PC-3 (cell line): Measurements from ENCODE around the gene UBE2S. TPM values are rescaled to one million over a fixed set of nuclear protein-coding genes. Genes with fewer than 3 reads are reported as not detected.

Source experiments
- ATAC-seq: fragments of 200-7000 bp; cut with Tn5 transposase; 2 replicates; pipeline ENCODE4 v1.9.1; 2020; ENCODE audit warnings: mild to moderate bottlenecking, moderate library complexity
- BruUV-seq: library from RNA; stranded (reverse); fragments of 400-500 nt; replicated peaks from 2 replicates; lab custom pipeline; 2021; lab: Mats Ljungman, UMichigan
- CTCF ChIA-PET: fragments of 300-600 bp; sonication (Branson Sonifier 250); formaldehyde crosslinking; loops from one replicate; lab custom pipeline; 2022; ENCODE audit warnings: antibody characterized with exemption; lab: Charles Lee
- POLR2A ChIA-PET: fragments of 300-600 bp; sonication (Branson Sonifier 250); formaldehyde crosslinking; loops from one replicate; lab custom pipeline; 2022; ENCODE audit warnings: antibody characterized with exemption; ENCODE audit not compliant: unreplicated experiment; lab: Charles Lee
- DNase-seq: peaks from one replicate; pipeline ENCODE4 v3.0.0-alpha.2; 2015
- H2AFZ ChIP-seq: fragments of 300-600 bp; sonication (generic); 2 replicates; pipeline ENCODE4 v1.6.0; 2016; ENCODE audit warnings: antibody characterized with exemption, low read length
- H3F3A ChIP-seq: fragments of 300-600 bp; sonication (generic); one replicate; pipeline ENCODE4 v1.6.0; 2017; ENCODE audit warnings: antibody characterized with exemption, low read length, control low read depth, mild to moderate bottlenecking; ENCODE audit not compliant: unreplicated experiment
- H3K27ac ChIP-seq: fragments of 300-600 bp; sonication (generic); 2 replicates; pipeline ENCODE4 v1.5.1; 2016; ENCODE audit warnings: mild to moderate bottlenecking, low read length
- H3K27me3 ChIP-seq: fragments of 300-600 bp; sonication (generic); 2 replicates; pipeline ENCODE4 v1.6.1; 2016; ENCODE audit warnings: low read length, mixed read lengths
- H3K36me3 ChIP-seq: fragments of 300-600 bp; sonication (generic); 2 replicates; pipeline ENCODE4 v1.6.1; 2016; ENCODE audit warnings: low read depth, mixed run types, low read length, mixed read lengths
- H3K4me1 ChIP-seq: fragments of 300-600 bp; sonication (generic); 2 replicates; pipeline ENCODE4 v1.5.1; 2016; ENCODE audit warnings: low read length; ENCODE audit not compliant: insufficient read depth
- H3K4me2 ChIP-seq: fragments of 300-600 bp; sonication (generic); 2 replicates; pipeline ENCODE4 v1.6.0; 2016; ENCODE audit warnings: low read length
- H3K4me3 ChIP-seq: fragments of 300-600 bp; sonication (generic); 2 replicates; pipeline ENCODE4 v1.5.1; 2016; ENCODE audit warnings: mild to moderate bottlenecking, low read length, mixed read lengths
- H3K79me2 ChIP-seq: fragments of 300-600 bp; sonication (generic); 2 replicates; pipeline ENCODE4 v1.6.1; 2017; ENCODE audit warnings: low read length, mixed read lengths
- H3K9ac ChIP-seq: fragments of 300-600 bp; sonication (generic); 2 replicates; pipeline ENCODE4 v1.6.0; 2016; ENCODE audit warnings: mild to moderate bottlenecking, low read length
- H3K9me2 ChIP-seq: fragments of 300-600 bp; sonication (generic); replicated peaks from 2 replicates; pipeline ENCODE4 v1.6.1; 2016; ENCODE audit warnings: mixed run types, low read length, mixed read lengths
- H3K9me3 ChIP-seq: fragments of 300-600 bp; sonication (generic); 2 replicates; pipeline ENCODE4 v1.6.1; 2016; ENCODE audit warnings: low read length, mixed read lengths
- H4K20me1 ChIP-seq: fragments of 300-600 bp; sonication (generic); 2 replicates; pipeline ENCODE4 v1.6.1; 2016; ENCODE audit warnings: low read length, mixed read lengths
- EZH2 ChIP-seq: fragments of 300-600 bp; sonication (generic); IDR thresholded peaks from one replicate; pipeline ENCODE4 v1.6.1; 2017; ENCODE audit warnings: antibody characterized with exemption, mild to moderate bottlenecking, low read length; ENCODE audit not compliant: unreplicated experiment
- EZH2phosphoT487 ChIP-seq: fragments of 300-600 bp; sonication (generic); IDR thresholded peaks from 2 replicates; pipeline ENCODE4 v1.6.1; 2018; ENCODE audit warnings: mild to moderate bottlenecking, antibody characterized with exemption, low read length, borderline replicate concordance
- intact Hi-C: fragments of 100-400 bp; cut with micrococcal nuclease; formaldehyde crosslinking; loops from 2 replicates; pipeline ENCODE4 v1.9.0; 2023
- total RNA-seq: library from RNA; depleted of rRNA; stranded (reverse); fragments of >200 nt; gene quantifications from 2 replicates; pipeline ENCODE4 v1.2.3, GENCODE V29; 2014
- TF ChIP-seq, protein P1 (sequence below): fragments of 300-600 bp; sonication (generic); conservative IDR thresholded peaks from 2 replicates; pipeline ENCODE4 v1.5.1; 2017; ENCODE audit warnings: antibody characterized with exemption, low read depth, mild to moderate bottlenecking, low read length

UBE2S gene
- total RNA-seq, 1 experiment from 2014 or later = 2,245 TPM

DNA sequence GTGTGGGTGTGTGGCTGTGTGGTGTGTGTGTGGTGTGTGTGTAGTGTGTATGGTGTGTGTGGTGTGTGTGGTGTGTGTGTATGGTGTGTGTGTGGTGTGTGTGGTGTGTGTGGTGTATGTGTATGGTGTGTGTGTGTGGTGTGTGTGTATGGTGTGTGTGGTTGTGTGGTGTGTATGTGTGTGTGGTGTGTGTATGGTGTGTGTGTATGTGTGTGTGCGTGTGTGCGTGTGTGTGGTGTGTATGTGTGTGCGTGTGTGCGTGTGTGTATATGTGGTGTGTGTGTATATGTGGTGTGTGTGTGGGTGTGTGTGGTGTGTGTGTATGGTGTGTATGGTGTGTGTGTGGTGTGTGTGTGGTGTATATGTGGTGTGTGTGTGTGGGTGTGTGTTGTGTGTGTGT lies 27.4 kb upstream of the UBE2S start:
- ChIA-PET CTCF (no interaction called here), POLR2A (no interaction called here)
- no peaks in the 10 kb centered on the region for H3F3A ChIP-seq
- TF ChIP-seq, protein P1, sequence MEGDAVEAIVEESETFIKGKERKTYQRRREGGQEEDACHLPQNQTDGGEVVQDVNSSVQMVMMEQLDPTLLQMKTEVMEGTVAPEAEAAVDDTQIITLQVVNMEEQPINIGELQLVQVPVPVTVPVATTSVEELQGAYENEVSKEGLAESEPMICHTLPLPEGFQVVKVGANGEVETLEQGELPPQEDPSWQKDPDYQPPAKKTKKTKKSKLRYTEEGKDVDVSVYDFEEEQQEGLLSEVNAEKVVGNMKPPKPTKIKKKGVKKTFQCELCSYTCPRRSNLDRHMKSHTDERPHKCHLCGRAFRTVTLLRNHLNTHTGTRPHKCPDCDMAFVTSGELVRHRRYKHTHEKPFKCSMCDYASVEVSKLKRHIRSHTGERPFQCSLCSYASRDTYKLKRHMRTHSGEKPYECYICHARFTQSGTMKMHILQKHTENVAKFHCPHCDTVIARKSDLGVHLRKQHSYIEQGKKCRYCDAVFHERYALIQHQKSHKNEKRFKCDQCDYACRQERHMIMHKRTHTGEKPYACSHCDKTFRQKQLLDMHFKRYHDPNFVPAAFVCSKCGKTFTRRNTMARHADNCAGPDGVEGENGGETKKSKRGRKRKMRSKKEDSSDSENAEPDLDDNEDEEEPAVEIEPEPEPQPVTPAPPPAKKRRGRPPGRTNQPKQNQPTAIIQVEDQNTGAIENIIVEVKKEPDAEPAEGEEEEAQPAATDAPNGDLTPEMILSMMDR = no peak
- TF ChIP-seq EZH2phosphoT487 (no peak), EZH2 (no peak)
- H3K79me2 ChIP-seq = no peaks in the 10 kb centered on the region
- ATAC-seq (no peak), DNase-seq (no peak)
- no peak overlapping the region for H3K9ac ChIP-seq
- H3K27ac ChIP-seq = no peak overlapping the region
- H3K4me2 ChIP-seq = no peak overlapping the region
- no peaks in the 10 kb centered on the region for H3K9me3 ChIP-seq
- intact Hi-C loops = no loop called here
- no peak overlapping the region for H2AFZ ChIP-seq
- H3K36me3 ChIP-seq = no peaks in the 10 kb centered on the region
- no peaks in the 10 kb centered on the region for H3K27me3 ChIP-seq
- BruUV-seq = no TSS peak
- no peak overlapping the region for H3K4me3 ChIP-seq
- H3K9me2 ChIP-seq = no peaks in the 10 kb centered on the region
- H4K20me1 ChIP-seq = no peaks in the 10 kb centered on the region; the same call in 1 of the 2 replicates
- no peaks in the 10 kb centered on the region for H3K4me1 ChIP-seq

DNA sequence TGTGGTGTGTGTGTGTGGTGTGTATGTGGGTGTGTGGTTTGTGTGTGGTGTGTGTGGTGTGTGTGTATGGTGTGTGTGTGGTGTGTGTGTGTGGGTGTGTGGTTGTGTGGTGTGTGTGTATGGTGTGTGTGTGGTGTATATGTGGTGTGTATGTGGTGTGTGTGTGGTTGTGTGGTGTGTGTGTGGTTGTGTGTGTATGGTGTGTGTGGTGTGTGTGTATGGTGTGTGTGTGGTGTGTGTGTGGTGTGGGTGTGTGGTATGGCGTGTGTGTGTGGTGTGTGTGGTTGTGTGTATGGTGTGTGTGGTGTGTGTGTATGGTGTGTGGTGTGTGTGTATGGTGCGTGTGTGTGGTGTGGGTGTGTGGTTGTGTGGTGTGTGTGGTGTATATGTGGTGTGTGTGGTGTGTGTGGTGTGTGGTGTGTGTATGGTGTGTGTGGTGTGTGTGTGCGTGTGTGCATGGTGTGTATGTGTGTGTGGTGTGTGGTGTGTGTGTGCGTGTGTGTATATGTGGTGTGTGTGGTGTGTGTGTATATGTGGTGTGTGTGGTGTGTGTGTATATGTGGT lies 26.9 kb upstream of the UBE2S start:
- intact Hi-C loops = no loop called here
- ChIA-PET CTCF (no interaction called here), POLR2A (no interaction called here)
- Histone ChIP-seq H3K79me2 (no peaks in the 10 kb centered on the region), H3K36me3 (no peaks in the 10 kb centered on the region), H4K20me1 (no peaks in the 10 kb centered on the region; the same call in 1 of the 2 replicates), H3K4me1 (no peaks in the 10 kb centered on the region), H3K4me2 (no peak overlapping the region), H2AFZ (no peak overlapping the region), H3K9me3 (no peaks in the 10 kb centered on the region), H3F3A (no peaks in the 10 kb centered on the region), H3K27ac (no peak overlapping the region), H3K27me3 (no peaks in the 10 kb centered on the region), H3K9me2 (no peaks in the 10 kb centered on the region), H3K4me3 (no peak overlapping the region), H3K9ac (no peak overlapping the region)
- BruUV-seq = no TSS peak
- TF ChIP-seq, protein P1 = no peak
- TF ChIP-seq EZH2phosphoT487 = no peak
- TF ChIP-seq EZH2 = no peak
- DNase-seq (no peak), ATAC-seq (no peak)

DNA sequence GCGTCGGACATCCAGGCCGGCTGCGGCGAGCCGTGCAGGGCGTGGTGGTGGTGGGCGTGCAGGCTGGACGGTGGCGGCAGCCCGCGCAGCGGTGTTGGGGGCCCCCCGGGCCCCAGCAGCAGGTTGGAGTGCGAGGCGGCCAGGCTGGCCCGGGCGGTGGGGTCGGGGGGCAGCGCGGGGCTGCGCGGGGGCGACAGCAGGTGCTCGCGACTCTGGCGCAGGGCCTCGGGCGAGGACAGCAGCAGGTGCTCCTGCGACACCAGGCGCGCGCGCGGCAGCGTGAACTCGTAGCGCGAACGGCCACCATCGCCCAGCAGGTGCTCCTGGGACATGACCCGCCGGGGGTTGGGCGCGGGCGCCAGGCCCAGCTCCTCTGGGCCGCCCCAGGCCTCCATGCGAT lies 25.7 kb upstream of the UBE2S start:
- no peak overlapping the region for H3K4me2 ChIP-seq
- no peak overlapping the region for H2AFZ ChIP-seq
- no peaks in the 10 kb centered on the region for H3K9me2 ChIP-seq
- no peaks in the 10 kb centered on the region for H3K79me2 ChIP-seq
- H3F3A ChIP-seq = no peaks in the 10 kb centered on the region
- no peak for DNase-seq
- ChIA-PET CTCF (no interaction called here), POLR2A (no interaction called here)
- ATAC-seq = no peak
- no peaks in the 10 kb centered on the region; the same call in 1 of the 2 replicates for H4K20me1 ChIP-seq
- BruUV-seq = no TSS peak
- H3K4me1 ChIP-seq = no peaks in the 10 kb centered on the region
- H3K27me3 ChIP-seq = no peaks in the 10 kb centered on the region
- intact Hi-C loops = no loop called here
- TF ChIP-seq, protein P1 = no peak
- TF ChIP-seq EZH2 = no peak
- TF ChIP-seq EZH2phosphoT487 = no peak
- no peak overlapping the region for H3K4me3 ChIP-seq
- no peaks in the 10 kb centered on the region for H3K9me3 ChIP-seq
- no peaks in the 10 kb centered on the region for H3K36me3 ChIP-seq
- H3K27ac ChIP-seq = no peak overlapping the region
- H3K9ac ChIP-seq = no peak overlapping the region
